HCT116 (cell line): ENCODE measurements around the gene ACLY. TPM values are rescaled to one million over a fixed set of nuclear protein-coding genes. Genes with fewer than 3 reads are reported as not detected.

Experiments
- ATAC-seq: fragments of 200-7000 bp; cut with Tn5 transposase; 2 replicates; pipeline ENCODE4 v1.9.1; 2020; ENCODE audit warnings: mild to moderate bottlenecking, moderate library complexity
- BruUV-seq: library from RNA; stranded (reverse); fragments of 400-500 nt; replicated peaks from 2 replicates; lab custom pipeline; 2021; lab: Mats Ljungman, UMichigan
- CTCF ChIA-PET: fragments of 300-600 bp; sonication (Branson Sonifier 250); formaldehyde crosslinking; loops from one replicate; lab custom pipeline; 2021; ENCODE audit warnings: antibody characterized with exemption; lab: Charles Lee
- POLR2A ChIA-PET: fragments of 300-600, 350-600 bp; sonication (Branson Sonifier 250); formaldehyde crosslinking; loops from one replicate; lab custom pipeline; 2021; ENCODE audit warnings: antibody characterized with exemption; lab: Charles Lee
- RAD21 ChIA-PET, 2 experiments: fragments of 300-600 bp; sonication (Branson Sonifier 250); formaldehyde crosslinking; loops; one replicate each; lab custom pipeline; 2023; ENCODE audit warnings: low total read pairs in 2 of 2; ENCODE audit not compliant: uncharacterized antibody in 2 of 2, unreplicated experiment in 2 of 2, low non-redundant PET in 1 of 2; lab: Charles Lee
- DNase-seq: peaks from one replicate; pipeline ENCODE4 v3.0.0-alpha.2; 2010; ENCODE audit warnings: low read depth, low spot score
- H2AFZ ChIP-seq: fragments of 200-600 bp; shearing (Covaris generic), sonication (generic); 2 replicates; pipeline ENCODE4 v1.6.1; 2017; ENCODE audit warnings: low read depth, mixed run types, mixed read lengths, antibody characterized with exemption, low read length; ENCODE audit not compliant: poor library complexity, severe bottlenecking
- H3K27ac ChIP-seq: 2 replicates; pipeline ENCODE4 v1.5.1; 2012; ENCODE audit warnings: low read depth, low read length
- H3K27me3 ChIP-seq: fragments of 200-600 bp; sonication (generic); 2 replicates; pipeline ENCODE4 v1.6.1; 2016; ENCODE audit warnings: mixed run types, low read length, mixed read lengths; ENCODE audit not compliant: insufficient read depth
- H3K36me3 ChIP-seq, 2 experiments: fragments of 200-500 bp in 1 of 2; fragments of 200-600 bp in 1 of 2; sonication (Bioruptor generic) in 1 of 2; sonication (generic) in 1 of 2; 2 replicates each; pipeline versions ENCODE4 v1.5.1 to v1.6.1; 2014 to 2016; ENCODE audit warnings: low read length in 2 of 2, inconsistent platforms in 1 of 2, mixed read lengths in 1 of 2, mixed run types in 1 of 2; ENCODE audit not compliant: insufficient read depth in 2 of 2, control insufficient read depth in 1 of 2
- H3K4me1 ChIP-seq, 2 experiments: fragments of 200-600 bp in 1 of 2; sonication (generic) in 1 of 2; 2 replicates each; pipeline versions ENCODE4 v1.5.1 to v1.6.1; 2012 to 2017; ENCODE audit warnings: low read length in 2 of 2, inconsistent platforms in 1 of 2, mild to moderate bottlenecking in 1 of 2, mixed read lengths in 1 of 2, mixed run types in 1 of 2, moderate library complexity in 1 of 2; ENCODE audit not compliant: insufficient read depth in 2 of 2, control insufficient read depth in 1 of 2
- H3K4me2 ChIP-seq: fragments of 200-600 bp; sonication (generic); 2 replicates; pipeline ENCODE4 v1.6.1; 2017; ENCODE audit warnings: mixed run types, low read length, mixed read lengths
- H3K4me3 ChIP-seq, 2 experiments: fragments of 200-600 bp in 1 of 2; sonication (generic) in 1 of 2; replicated peaks in 1 of 2; 2 replicates each; pipeline ENCODE4 v1.5.1; 2011 to 2016; ENCODE audit warnings: low read length in 2 of 2, control low read depth in 1 of 2, low read depth in 1 of 2, mild to moderate bottlenecking in 1 of 2, mixed read lengths in 1 of 2, mixed run types in 1 of 2
- H3K79me2 ChIP-seq: fragments of 200-600 bp; sonication (generic); 2 replicates; pipeline ENCODE4 v1.6.1; 2017; ENCODE audit warnings: mild to moderate bottlenecking, mixed run types, low read length, moderate library complexity, mixed read lengths; ENCODE audit not compliant: insufficient read depth
- H3K9ac ChIP-seq: fragments of 200-600 bp; sonication (generic); 2 replicates; pipeline ENCODE4 v1.6.1; 2016; ENCODE audit warnings: low read length, mixed read lengths
- H3K9me2 ChIP-seq: fragments of 200-600 bp; sonication (generic), shearing (Covaris generic); 2 replicates; pipeline ENCODE4 v1.6.1; 2017; ENCODE audit warnings: mixed run types, mild to moderate bottlenecking, moderate library complexity; ENCODE audit not compliant: insufficient read depth
- H3K9me3 ChIP-seq, 2 experiments: fragments of 200-500 bp in 1 of 2; fragments of 200-600 bp in 1 of 2; sonication (Bioruptor generic) in 1 of 2; sonication (generic) in 1 of 2; 2 replicates each; pipeline ENCODE4 v1.6.1; 2014 to 2017; ENCODE audit warnings: low read length in 2 of 2, mixed read lengths in 2 of 2, inconsistent platforms in 1 of 2, low read depth in 1 of 2, mild to moderate bottlenecking in 1 of 2, mixed run types in 1 of 2, moderate library complexity in 1 of 2; ENCODE audit not compliant: control insufficient read depth in 1 of 2, insufficient read depth in 1 of 2
- H4K20me1 ChIP-seq: fragments of 200-600 bp; sonication (generic), shearing (Covaris generic); 2 replicates; pipeline ENCODE4 v1.6.1; 2017; ENCODE audit warnings: mixed run types, mild to moderate bottlenecking, moderate library complexity; ENCODE audit not compliant: insufficient read depth
- CTCF ChIP-seq, 3 experiments: fragments of 200-600 bp in 1 of 3; sonication (generic) in 1 of 3; IDR thresholded peaks in 2 of 3; conservative IDR thresholded peaks in 1 of 3; 2 replicates each; pipeline ENCODE4 v1.5.1; 2012 to 2017; ENCODE audit warnings: low read depth in 2 of 3, low read length in 2 of 3, antibody characterized with exemption in 1 of 3, borderline replicate concordance in 1 of 3, control low read depth in 1 of 3, mild to moderate bottlenecking in 1 of 3, mixed read lengths in 1 of 3, mixed run types in 1 of 3, moderate library complexity in 1 of 3; ENCODE audit not compliant: insufficient read depth in 1 of 3
- EZH2 ChIP-seq: fragments of 200-600 bp; sonication (generic); IDR thresholded peaks from 2 replicates; pipeline ENCODE4 v1.6.1; 2017; ENCODE audit warnings: antibody characterized with exemption, mixed run types
- EZH2phosphoT487 ChIP-seq: fragments of 200-600 bp; IDR thresholded peaks from 2 replicates; pipeline ENCODE4 v1.6.1; 2018; ENCODE audit warnings: antibody characterized with exemption, borderline replicate concordance
- FOSL1 ChIP-seq: IDR thresholded peaks from 2 replicates; pipeline ENCODE4 v1.6.1; 2012; ENCODE audit warnings: low read depth
- RAD21 ChIP-seq: IDR thresholded peaks from 2 replicates; pipeline ENCODE4 v1.6.1; 2012; ENCODE audit warnings: low read depth, mild to moderate bottlenecking
- YY1 ChIP-seq: IDR thresholded peaks from 2 replicates; pipeline ENCODE4 v1.6.1; 2011; ENCODE audit warnings: low read length, low read depth, moderate library complexity, mild to moderate bottlenecking; ENCODE audit not compliant: insufficient replicate concordance; ENCODE audit errors: extremely low read depth
- intact Hi-C: fragments of 100-400 bp; cut with micrococcal nuclease; formaldehyde crosslinking; loops from 2 replicates; pipeline ENCODE4 v1.10.0; 2022
- total RNA-seq: library from RNA; stranded (reverse); gene quantifications from one replicate; pipeline ENCODE4 v1.2.1, GENCODE V29; 2021; ENCODE audit not compliant: unreplicated experiment

Gene ACLY
- total RNA-seq, 1 experiment from 2014 or later = 222 TPM

DNA sequence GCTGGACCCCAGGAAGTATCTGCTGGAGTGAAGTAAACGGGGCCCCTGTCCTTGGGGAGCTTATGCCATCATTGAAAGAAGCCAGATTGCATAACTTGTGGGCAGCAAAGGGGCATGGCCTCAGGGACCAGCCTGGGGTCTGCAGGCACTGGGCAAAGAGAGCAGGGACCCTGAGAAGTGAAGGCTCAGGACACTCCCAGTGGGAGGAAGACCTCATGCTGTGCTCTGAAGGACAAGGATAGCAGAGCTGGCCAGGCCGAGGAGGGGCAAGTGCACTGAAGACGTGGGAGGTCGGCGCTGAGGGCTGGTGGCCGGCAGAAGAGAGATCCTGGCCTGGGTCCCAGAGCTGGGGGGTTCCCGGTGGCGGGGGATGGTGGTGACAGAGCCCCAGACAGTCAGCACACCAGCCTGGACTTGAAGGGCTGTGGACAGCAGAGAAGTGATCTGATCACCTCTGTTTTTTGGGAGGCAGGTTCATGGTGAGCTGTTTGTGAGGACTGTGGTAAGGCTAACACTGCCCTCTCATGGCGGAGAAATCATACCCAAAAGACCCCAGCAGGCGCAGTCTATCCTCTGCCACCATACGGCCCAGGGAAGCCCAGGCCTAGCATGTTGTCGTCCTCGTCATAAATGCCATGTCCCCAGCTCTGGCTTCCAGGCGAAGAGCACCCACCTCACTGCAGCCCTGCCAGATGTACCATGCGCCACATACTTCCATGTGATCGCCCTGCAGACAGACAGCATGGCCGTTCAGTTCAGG is 40.8 kb upstream of the ACLY start:
- H3K9me2 ChIP-seq = no peaks in the 10 kb centered on the region
- no peaks in the 10 kb centered on the region for H3K27me3 ChIP-seq
- H2AFZ ChIP-seq = no peak overlapping the region
- RAD21 ChIA-PET = interaction anchor here (0.7 to 1.4 kb wide), 3 partner anchors 29 to 222 kb away, joined by 3 to 4 read pairs (median 4); partner anchors contain the start of gene ODAD4 (in 1 of the 2)
- no peaks in the 10 kb centered on the region for H3K36me3 ChIP-seq
- H3K4me1 ChIP-seq = no peaks in the 10 kb centered on the region
- DNase-seq = peak; percentile 27
- H3K9me3 ChIP-seq = no peaks in the 10 kb centered on the region
- CTCF ChIA-PET = interaction anchor here (0.6 to 1.8 kb wide), 5 partner anchors 29 to 264 kb away, joined by 3 to 6 read pairs (median 4); partner anchors contain the start of gene ODAD4
- H3K4me3 ChIP-seq = no peak overlapping the region
- ATAC-seq = peak; percentile 86
- TF ChIP-seq RAD21 (peak; percentile 81), CTCF (IDR thresholded peaks at IDR 0.05 in 2 of 3, conservative IDR thresholded peaks at IDR 0.05 in 1 of 3; ENCODE audit: borderline replicate concordance in 1 of 3, insufficient read depth in 1 of 3, low read depth in 2 of 3, low read length in 2 of 3) (peak; percentile 37 to 46 (median 44); a peak in 5 of 6 replicates), EZH2phosphoT487 (no peak)
- H3K79me2 ChIP-seq = no peaks in the 10 kb centered on the region
- intact Hi-C loops = loop anchor here (5.0 kb wide), 1 partner anchor 143 kb away; no protein-coding TSS in a partner anchor
- no peak overlapping the region for H3K27ac ChIP-seq
- H3K9ac ChIP-seq = no peak overlapping the region
- BruUV-seq = no TSS peak
- POLR2A ChIA-PET = interaction anchor here (0.8 to 1.1 kb wide), 2 partner anchors 29 to 270 kb away, joined by 3 to 4 read pairs; partner anchors contain the start of gene ODAD4
- no peak overlapping the region for H3K4me2 ChIP-seq
- no peaks in the 10 kb centered on the region for H4K20me1 ChIP-seq

GRCh38 chr17:41959030-41959335 is 40.2 kb upstream of the ACLY start:
- RAD21 ChIA-PET = interaction anchor here (0.7 to 1.4 kb wide), 3 partner anchors 29 to 222 kb away, joined by 3 to 4 read pairs (median 4); partner anchors contain the start of gene ODAD4 (in 1 of the 2)
- Histone ChIP-seq H3K9me3 (no peaks in the 10 kb centered on the region), H3K9ac (no peak overlapping the region), H4K20me1 (no peaks in the 10 kb centered on the region), H3K4me1 (no peaks in the 10 kb centered on the region), H3K27ac (no peak overlapping the region), H3K4me2 (no peak overlapping the region), H3K9me2 (no peaks in the 10 kb centered on the region), H2AFZ (no peak overlapping the region), H3K27me3 (no peaks in the 10 kb centered on the region), H3K36me3 (no peaks in the 10 kb centered on the region), H3K4me3 (no peak overlapping the region), H3K79me2 (no peaks in the 10 kb centered on the region)
- TF ChIP-seq YY1 (no peak), EZH2 (no peak), FOSL1 (no peak)
- DNase-seq (no peak), ATAC-seq (no peak)
- BruUV-seq = no TSS peak
- intact Hi-C loops = no loop called here
- POLR2A ChIA-PET = interaction anchor here (0.8 to 1.1 kb wide), 2 partner anchors 28 to 270 kb away, joined by 3 to 4 read pairs; partner anchors contain the start of gene ODAD4
- CTCF ChIA-PET = interaction anchor here (0.6 to 1.8 kb wide), 5 partner anchors 29 to 263 kb away, joined by 3 to 6 read pairs (median 4); partner anchors contain the start of gene ODAD4
